GM23338 (cell line): ENCODE data around the gene NR4A2. TPM values are rescaled to one million over a fixed set of nuclear protein-coding genes. Genes with fewer than 3 reads are reported as not detected.

Experiments
- ATAC-seq: fragments of 200-7000 bp; cut with Tn5 transposase; 3 replicates; pipeline ENCODE4 v1.9.1; 2020
- DNase-seq: peaks from one replicate; pipeline ENCODE4 v3.0.0-alpha.2; 2015; ENCODE audit warnings: low spot score
- H2AFZ ChIP-seq: fragments of 200-600 bp; sonication (generic); 2 replicates; pipeline ENCODE4 v1.8.0; 2016; ENCODE audit warnings: antibody characterized with exemption, mild to moderate bottlenecking, moderate library complexity
- H3F3A ChIP-seq: fragments of 200-600 bp; sonication (generic); replicated peaks from 2 replicates; pipeline ENCODE4 v1.8.0; 2017; ENCODE audit warnings: antibody characterized with exemption, mixed run types, low read depth
- H3K27ac ChIP-seq: fragments of 200-600 bp; sonication (generic); 2 replicates; pipeline ENCODE4 v1.6.1; 2016; ENCODE audit warnings: low read depth
- H3K27me3 ChIP-seq: fragments of 200-600 bp; sonication (generic); 2 replicates; pipeline ENCODE4 v1.8.0; 2016; ENCODE audit warnings: mild to moderate bottlenecking, mixed run types, moderate library complexity; ENCODE audit not compliant: insufficient read depth
- H3K36me3 ChIP-seq: fragments of 200-600 bp; sonication (generic); 2 replicates; pipeline ENCODE4 v1.8.0; 2016; ENCODE audit warnings: mild to moderate bottlenecking; ENCODE audit not compliant: insufficient read depth
- H3K4me1 ChIP-seq: fragments of 200-600 bp; sonication (generic); 2 replicates; pipeline ENCODE4 v1.8.0; 2016; ENCODE audit warnings: mild to moderate bottlenecking, moderate library complexity; ENCODE audit not compliant: insufficient read depth
- H3K4me2 ChIP-seq: fragments of 200-600 bp; sonication (generic); 2 replicates; pipeline ENCODE4 v1.7.1; 2017; ENCODE audit warnings: mixed run types
- H3K4me3 ChIP-seq: fragments of 200-600 bp; sonication (generic); 2 replicates; pipeline ENCODE4 v1.6.1; 2016; ENCODE audit warnings: mixed run types
- H3K79me2 ChIP-seq: fragments of 200-600 bp; sonication (generic); replicated peaks from 2 replicates; pipeline ENCODE4 v1.8.0; 2017; ENCODE audit warnings: mild to moderate bottlenecking; ENCODE audit not compliant: insufficient read depth
- H3K9me2 ChIP-seq: fragments of 200-600 bp; sonication (generic); 2 replicates; pipeline ENCODE4 v1.8.0; 2017; ENCODE audit not compliant: insufficient read depth
- H4K20me1 ChIP-seq: fragments of 200-600 bp; sonication (generic); replicated peaks from 2 replicates; pipeline ENCODE4 v1.8.0; 2017; ENCODE audit warnings: mild to moderate bottlenecking; ENCODE audit not compliant: insufficient read depth
- H3K27ac Mint-ChIP-seq: 2 replicates; pipeline ENCODE4 v1.8.0; 2020; ENCODE audit warnings: inconsistent platforms, mild to moderate bottlenecking, moderate library complexity, mixed read lengths
- H3K27me3 Mint-ChIP-seq: 3 replicates; pipeline ENCODE4 v1.8.0; 2022; ENCODE audit warnings: low read depth, mild to moderate bottlenecking, moderate library complexity, mixed read lengths, inconsistent platforms; ENCODE audit not compliant: insufficient read depth, poor library complexity
- H3K36me3 Mint-ChIP-seq: 3 replicates; pipeline ENCODE4 v1.8.0; 2021; ENCODE audit warnings: low read depth, mild to moderate bottlenecking, inconsistent platforms, moderate library complexity, mixed read lengths
- H3K4me1 Mint-ChIP-seq: 3 replicates; pipeline ENCODE4 v1.8.0; 2020; ENCODE audit warnings: mild to moderate bottlenecking, inconsistent platforms, mixed read lengths
- H3K4me3 Mint-ChIP-seq: 3 replicates; pipeline ENCODE4 v1.8.0; 2021; ENCODE audit warnings: moderate library complexity, mild to moderate bottlenecking, inconsistent platforms, mixed read lengths
- H3K9me3 Mint-ChIP-seq: 3 replicates; pipeline ENCODE4 v1.8.0; 2020; ENCODE audit warnings: moderate library complexity, mild to moderate bottlenecking, inconsistent platforms, mixed read lengths
- CREB1 ChIP-seq: fragments of 250-450 bp; sonication (Bioruptor Pico); IDR thresholded peaks from 2 replicates; pipeline ENCODE4 v1.5.0; 2020; ENCODE audit warnings: low read depth, mild to moderate bottlenecking, moderate library complexity
- CTCF ChIP-seq, 2 experiments: fragments of 200-600 bp in 1 of 2; sonication (generic) in 1 of 2; conservative IDR thresholded peaks; 2 replicates each; pipeline versions ENCODE4 v1.5.1 to v1.6.1; 2016 to 2017; ENCODE audit warnings: antibody characterized with exemption in 2 of 2, low read depth in 2 of 2, mild to moderate bottlenecking in 2 of 2, moderate library complexity in 1 of 2
- EZH2 ChIP-seq: fragments of 200-600 bp; sonication (generic); IDR thresholded peaks from one replicate; pipeline ENCODE4 v1.8.0; 2017; ENCODE audit warnings: antibody characterized with exemption, mild to moderate bottlenecking, low read depth; ENCODE audit not compliant: unreplicated experiment
- EZH2phosphoT487 ChIP-seq: fragments of 200-600 bp; sonication (generic); IDR thresholded peaks from one replicate; pipeline ENCODE4 v1.8.1; 2018; ENCODE audit warnings: antibody characterized with exemption; ENCODE audit not compliant: unreplicated experiment
- JUNB ChIP-seq: IDR thresholded peaks from one replicate; pipeline ENCODE4 v1.6.1; 2016; ENCODE audit warnings: antibody characterized with exemption; ENCODE audit not compliant: unreplicated experiment
- NANOG ChIP-seq: IDR thresholded peaks from 2 replicates; pipeline ENCODE4 v1.6.1; 2016; ENCODE audit warnings: antibody characterized with exemption, borderline replicate concordance
- POLR2AphosphoS5 ChIP-seq: IDR thresholded peaks from 2 replicates; pipeline ENCODE4 v1.6.1; 2016; ENCODE audit warnings: antibody characterized with exemption, low read depth
- ZNF114 ChIP-seq: fragments of 250-450 bp; sonication (Bioruptor Pico); IDR thresholded peaks from 2 replicates; pipeline ENCODE4 v1.5.0; 2020; ENCODE audit warnings: mild to moderate bottlenecking, moderate library complexity
- polyA plus RNA-seq: library from polyadenylated mRNA; unstranded; fragments of >200 nt; fragmentation: Nextera tagmentation; extraction: Ambion mirVana; gene quantifications from 2 replicates; pipeline ENCODE4 v1.2.1, GENCODE V29; 2016
- total RNA-seq: library from RNA; depleted of rRNA; stranded (reverse); fragments of >200 nt; shearing (Covaris generic); gene quantifications from 2 replicates; pipeline ENCODE4 v1.2.3, GENCODE V29; 2014
- TF ChIP-seq, protein P1 (sequence below): fragments of 250-450 bp; sonication (Bioruptor Pico); IDR thresholded peaks from 2 replicates; pipeline ENCODE4 v1.5.0; 2020; ENCODE audit warnings: mild to moderate bottlenecking, moderate library complexity
- TF ChIP-seq, protein P2 (sequence below): IDR thresholded peaks from 2 replicates; pipeline ENCODE4 v1.6.1; 2016; ENCODE audit warnings: antibody characterized with exemption

NR4A2 gene
- total and polyA plus RNA-seq, 2 experiments from 2014 or later = 0.49 to 0.71 TPM

DNA sequence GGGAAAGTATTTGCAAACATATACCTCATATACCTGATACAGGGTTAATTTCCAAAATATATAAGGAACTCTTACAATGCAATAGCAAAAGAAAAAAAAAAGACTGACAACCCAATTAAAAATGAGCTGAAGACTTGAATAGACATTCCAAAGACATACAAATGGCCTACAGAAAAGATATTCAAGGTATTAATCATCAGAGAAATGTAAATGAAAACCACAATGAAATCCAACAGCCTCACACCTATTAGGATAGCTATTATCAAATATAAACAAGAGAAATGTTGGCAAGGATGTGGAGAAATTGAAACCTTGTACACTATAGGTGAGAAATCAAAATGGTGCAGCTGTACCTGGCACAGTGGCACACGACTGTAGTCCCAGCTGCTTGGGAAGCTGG, 25.7 kb downstream of the NR4A2 start:
- Mint-ChIP-seq H3K9me3 (no peaks in the 10 kb centered on the region), H3K4me3 (no peak overlapping the region), H3K4me1 (no peaks in the 10 kb centered on the region; the same call in 2 of the 3 replicates), H3K27ac (no peak overlapping the region), H3K36me3 (no peaks in the 10 kb centered on the region), H3K27me3 (peaks cover 2% of the 10 kb centered on the region)
- Histone ChIP-seq H3K79me2 (no peaks in the 10 kb centered on the region), H3K4me3 (no peak overlapping the region), H3K27ac (no peak overlapping the region), H2AFZ (no peak overlapping the region), H3K9me2 (no peaks in the 10 kb centered on the region), H3K27me3 (no peaks in the 10 kb centered on the region), H3K4me1 (no peaks in the 10 kb centered on the region), H3K36me3 (no peaks in the 10 kb centered on the region), H3F3A (no peaks in the 10 kb centered on the region), H3K4me2 (no peak overlapping the region), H4K20me1 (no peaks in the 10 kb centered on the region)
- DNase-seq (no peak), ATAC-seq (no peak)
- TF ChIP-seq EZH2phosphoT487 = no peak
- no peak for TF ChIP-seq JUNB

DNA sequence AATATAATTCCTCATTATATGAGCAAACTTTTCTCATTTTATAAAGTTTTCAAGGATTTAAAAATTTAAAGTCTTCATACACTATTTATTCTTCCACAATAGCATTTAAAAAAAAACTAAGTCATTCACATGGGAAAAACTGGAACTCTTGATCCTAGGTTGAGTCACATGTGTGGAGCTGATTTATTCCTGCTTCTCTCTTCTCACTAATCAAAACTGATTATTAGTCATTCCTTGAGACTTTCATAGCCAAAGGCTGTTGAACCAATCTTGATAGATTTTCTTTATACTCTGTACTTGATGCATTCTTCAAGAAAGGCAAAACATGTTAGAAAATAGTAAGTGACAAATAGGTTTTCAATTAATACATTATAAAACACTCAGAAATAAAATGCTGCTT, 27.4 kb downstream of the NR4A2 start:
- H3K9me2 ChIP-seq = no peaks in the 10 kb centered on the region
- Mint-ChIP-seq H3K27me3 (peaks cover 2% of the 10 kb centered on the region), H3K36me3 (no peaks in the 10 kb centered on the region), H3K4me1 (no peaks in the 10 kb centered on the region), H3K4me3 (no peak overlapping the region), H3K9me3 (no peaks in the 10 kb centered on the region), H3K27ac (no peak overlapping the region)
- no peak overlapping the region for H3K4me3 ChIP-seq
- no peaks in the 10 kb centered on the region for H3K4me1 ChIP-seq
- no peaks in the 10 kb centered on the region for H3F3A ChIP-seq
- H3K27me3 ChIP-seq = no peaks in the 10 kb centered on the region
- ATAC-seq (no peak), DNase-seq (no peak)
- TF ChIP-seq POLR2AphosphoS5 = no peak
- no peak for TF ChIP-seq JUNB
- no peak for TF ChIP-seq EZH2phosphoT487
- TF ChIP-seq NANOG = no peak
- TF ChIP-seq, protein P1, sequence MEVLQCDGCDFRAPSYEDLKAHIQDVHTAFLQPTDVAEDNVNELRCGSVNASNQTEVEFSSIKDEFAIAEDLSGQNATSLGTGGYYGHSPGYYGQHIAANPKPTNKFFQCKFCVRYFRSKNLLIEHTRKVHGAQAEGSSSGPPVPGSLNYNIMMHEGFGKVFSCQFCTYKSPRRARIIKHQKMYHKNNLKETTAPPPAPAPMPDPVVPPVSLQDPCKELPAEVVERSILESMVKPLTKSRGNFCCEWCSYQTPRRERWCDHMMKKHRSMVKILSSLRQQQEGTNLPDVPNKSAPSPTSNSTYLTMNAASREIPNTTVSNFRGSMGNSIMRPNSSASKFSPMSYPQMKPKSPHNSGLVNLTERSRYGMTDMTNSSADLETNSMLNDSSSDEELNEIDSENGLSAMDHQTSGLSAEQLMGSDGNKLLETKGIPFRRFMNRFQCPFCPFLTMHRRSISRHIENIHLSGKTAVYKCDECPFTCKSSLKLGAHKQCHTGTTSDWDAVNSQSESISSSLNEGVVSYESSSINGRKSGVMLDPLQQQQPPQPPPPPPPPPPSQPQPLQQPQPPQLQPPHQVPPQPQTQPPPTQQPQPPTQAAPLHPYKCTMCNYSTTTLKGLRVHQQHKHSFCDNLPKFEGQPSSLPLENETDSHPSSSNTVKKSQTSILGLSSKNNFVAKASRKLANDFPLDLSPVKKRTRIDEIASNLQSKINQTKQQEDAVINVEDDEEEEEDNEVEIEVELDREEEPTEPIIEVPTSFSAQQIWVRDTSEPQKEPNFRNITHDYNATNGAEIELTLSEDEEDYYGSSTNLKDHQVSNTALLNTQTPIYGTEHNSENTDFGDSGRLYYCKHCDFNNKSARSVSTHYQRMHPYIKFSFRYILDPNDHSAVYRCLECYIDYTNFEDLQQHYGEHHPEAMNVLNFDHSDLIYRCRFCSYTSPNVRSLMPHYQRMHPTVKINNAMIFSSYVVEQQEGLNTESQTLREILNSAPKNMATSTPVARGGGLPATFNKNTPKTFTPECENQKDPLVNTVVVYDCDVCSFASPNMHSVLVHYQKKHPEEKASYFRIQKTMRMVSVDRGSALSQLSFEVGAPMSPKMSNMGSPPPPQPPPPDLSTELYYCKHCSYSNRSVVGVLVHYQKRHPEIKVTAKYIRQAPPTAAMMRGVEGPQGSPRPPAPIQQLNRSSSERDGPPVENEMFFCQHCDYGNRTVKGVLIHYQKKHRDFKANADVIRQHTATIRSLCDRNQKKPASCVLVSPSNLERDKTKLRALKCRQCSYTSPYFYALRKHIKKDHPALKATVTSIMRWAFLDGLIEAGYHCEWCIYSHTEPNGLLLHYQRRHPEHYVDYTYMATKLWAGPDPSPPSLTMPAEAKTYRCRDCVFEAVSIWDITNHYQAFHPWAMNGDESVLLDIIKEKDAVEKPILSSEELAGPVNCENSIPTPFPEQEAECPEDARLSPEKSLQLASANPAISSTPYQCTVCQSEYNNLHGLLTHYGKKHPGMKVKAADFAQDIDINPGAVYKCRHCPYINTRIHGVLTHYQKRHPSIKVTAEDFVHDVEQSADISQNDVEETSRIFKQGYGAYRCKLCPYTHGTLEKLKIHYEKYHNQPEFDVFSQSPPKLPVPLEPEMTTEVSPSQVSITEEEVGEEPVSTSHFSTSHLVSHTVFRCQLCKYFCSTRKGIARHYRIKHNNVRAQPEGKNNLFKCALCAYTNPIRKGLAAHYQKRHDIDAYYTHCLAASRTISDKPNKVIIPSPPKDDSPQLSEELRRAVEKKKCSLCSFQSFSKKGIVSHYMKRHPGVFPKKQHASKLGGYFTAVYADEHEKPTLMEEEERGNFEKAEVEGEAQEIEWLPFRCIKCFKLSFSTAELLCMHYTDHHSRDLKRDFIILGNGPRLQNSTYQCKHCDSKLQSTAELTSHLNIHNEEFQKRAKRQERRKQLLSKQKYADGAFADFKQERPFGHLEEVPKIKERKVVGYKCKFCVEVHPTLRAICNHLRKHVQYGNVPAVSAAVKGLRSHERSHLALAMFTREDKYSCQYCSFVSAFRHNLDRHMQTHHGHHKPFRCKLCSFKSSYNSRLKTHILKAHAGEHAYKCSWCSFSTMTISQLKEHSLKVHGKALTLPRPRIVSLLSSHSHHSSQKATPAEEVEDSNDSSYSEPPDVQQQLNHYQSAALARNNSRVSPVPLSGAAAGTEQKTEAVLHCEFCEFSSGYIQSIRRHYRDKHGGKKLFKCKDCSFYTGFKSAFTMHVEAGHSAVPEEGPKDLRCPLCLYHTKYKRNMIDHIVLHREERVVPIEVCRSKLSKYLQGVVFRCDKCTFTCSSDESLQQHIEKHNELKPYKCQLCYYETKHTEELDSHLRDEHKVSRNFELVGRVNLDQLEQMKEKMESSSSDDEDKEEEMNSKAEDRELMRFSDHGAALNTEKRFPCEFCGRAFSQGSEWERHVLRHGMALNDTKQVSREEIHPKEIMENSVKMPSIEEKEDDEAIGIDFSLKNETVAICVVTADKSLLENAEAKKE (CRISPR knock-in tag) = no peak
- TF ChIP-seq CTCF (conservative IDR thresholded peaks at IDR 0.05; ENCODE audit: low read depth in 2 of 2) = no peak
- TF ChIP-seq CREB1 = no peak
- TF ChIP-seq, protein P2, sequence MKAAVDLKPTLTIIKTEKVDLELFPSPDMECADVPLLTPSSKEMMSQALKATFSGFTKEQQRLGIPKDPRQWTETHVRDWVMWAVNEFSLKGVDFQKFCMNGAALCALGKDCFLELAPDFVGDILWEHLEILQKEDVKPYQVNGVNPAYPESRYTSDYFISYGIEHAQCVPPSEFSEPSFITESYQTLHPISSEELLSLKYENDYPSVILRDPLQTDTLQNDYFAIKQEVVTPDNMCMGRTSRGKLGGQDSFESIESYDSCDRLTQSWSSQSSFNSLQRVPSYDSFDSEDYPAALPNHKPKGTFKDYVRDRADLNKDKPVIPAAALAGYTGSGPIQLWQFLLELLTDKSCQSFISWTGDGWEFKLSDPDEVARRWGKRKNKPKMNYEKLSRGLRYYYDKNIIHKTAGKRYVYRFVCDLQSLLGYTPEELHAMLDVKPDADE = no peak
- no peak for TF ChIP-seq ZNF114 (CRISPR knock-in tag)
- no peak for TF ChIP-seq EZH2
- H3K27ac ChIP-seq = no peak overlapping the region
- no peaks in the 10 kb centered on the region for H3K36me3 ChIP-seq
- H3K79me2 ChIP-seq = no peaks in the 10 kb centered on the region
- H3K4me2 ChIP-seq = no peak overlapping the region
- no peaks in the 10 kb centered on the region for H4K20me1 ChIP-seq
- no peak overlapping the region for H2AFZ ChIP-seq
